ENCODE results near the gene PUS3.

GRCh38 chr11:125947419-125948277 lies 44.6 kb upstream of the PUS3 start:
- no peak for TF ChIP-seq POLR2AphosphoS5 (IDR thresholded peaks at IDR 0.05)
- TF ChIP-seq CTCF (IDR thresholded peaks at IDR 0.05 in 8 of 11, conservative IDR thresholded peaks at IDR 0.05 in 3 of 11): no peak
- TF ChIP-seq POLR2A (IDR thresholded peaks at IDR 0.05): no peak
